A549 (cell line): ENCODE results near the gene FAM98C.

Source experiments
- CEBPB ChIP-seq, 2 experiments: fragments of >200 bp in 1 of 2; sonication (Bioruptor Twin) in 1 of 2; formaldehyde crosslinking in 1 of 2; IDR thresholded peaks; 2 replicates each; pipeline ENCODE4 v1.6.1; 2012 to 2016
- EP300 ChIP-seq, 2 experiments: fragments of >200 bp; sonication (Bioruptor Twin); formaldehyde crosslinking; IDR thresholded peaks; 2 replicates in 1 of 2; 3 replicates in 1 of 2; pipeline ENCODE4 v1.6.1; 2016 to 2017
- HDAC2 ChIP-seq: fragments of 200-600 bp; sonication (generic); IDR thresholded peaks from 2 replicates; pipeline ENCODE4 v1.6.1; 2016
- JUN ChIP-seq, 2 experiments: fragments of >200 bp; sonication (Bioruptor Twin); formaldehyde crosslinking; IDR thresholded peaks; 2 replicates in 1 of 2; 3 replicates in 1 of 2; pipeline ENCODE4 v1.6.1; 2016 to 2017
- NPAS2 ChIP-seq: fragments of 250-450 bp; sonication (Bioruptor Pico); IDR thresholded peaks from 2 replicates; pipeline ENCODE4 v1.8.0; 2022; ENCODE audit warnings: mild to moderate bottlenecking, moderate library complexity, borderline replicate concordance
- POLR2A ChIP-seq: IDR thresholded peaks from 2 replicates; pipeline ENCODE4 v1.6.1; 2012; ENCODE audit warnings: mild to moderate bottlenecking, low read length
- TFCP2L1 ChIP-seq: fragments of 250-450 bp; sonication (Bioruptor Pico); IDR thresholded peaks from 2 replicates; pipeline ENCODE4 v1.5.0; 2021; ENCODE audit warnings: mild to moderate bottlenecking
- ZFP36 ChIP-seq: fragments of 450-650 bp; IDR thresholded peaks from 2 replicates; pipeline ENCODE4 v1.6.1; 2014; ENCODE audit warnings: borderline replicate concordance; ENCODE audit not compliant: partially characterized antibody
- TF ChIP-seq, protein P1 (sequence below): fragments of >200 bp; sonication (Bioruptor Twin); formaldehyde crosslinking; IDR thresholded peaks from 3 replicates; pipeline ENCODE4 v1.5.1; 2016

DNA sequence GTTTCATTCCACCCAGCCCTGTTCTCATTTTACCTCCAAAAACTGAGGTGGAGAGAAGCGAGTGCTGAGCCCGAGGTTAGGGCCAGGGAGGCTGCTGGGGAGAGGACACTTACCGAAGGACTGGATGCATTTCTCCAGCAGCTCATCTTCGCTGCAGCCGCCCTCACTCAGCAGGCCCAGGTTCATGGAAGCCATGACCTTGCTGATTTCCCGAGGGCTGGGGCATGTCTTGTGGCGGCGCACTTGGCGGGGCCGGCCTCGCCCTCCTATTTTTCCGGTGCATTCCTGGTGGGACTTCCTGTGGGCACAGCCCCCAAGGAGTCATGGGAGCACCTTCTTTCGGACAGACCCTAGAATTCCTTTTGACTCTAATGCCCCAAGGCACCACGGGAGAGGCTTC lies 19.0 kb downstream of the FAM98C start:
- TF ChIP-seq, protein P1, sequence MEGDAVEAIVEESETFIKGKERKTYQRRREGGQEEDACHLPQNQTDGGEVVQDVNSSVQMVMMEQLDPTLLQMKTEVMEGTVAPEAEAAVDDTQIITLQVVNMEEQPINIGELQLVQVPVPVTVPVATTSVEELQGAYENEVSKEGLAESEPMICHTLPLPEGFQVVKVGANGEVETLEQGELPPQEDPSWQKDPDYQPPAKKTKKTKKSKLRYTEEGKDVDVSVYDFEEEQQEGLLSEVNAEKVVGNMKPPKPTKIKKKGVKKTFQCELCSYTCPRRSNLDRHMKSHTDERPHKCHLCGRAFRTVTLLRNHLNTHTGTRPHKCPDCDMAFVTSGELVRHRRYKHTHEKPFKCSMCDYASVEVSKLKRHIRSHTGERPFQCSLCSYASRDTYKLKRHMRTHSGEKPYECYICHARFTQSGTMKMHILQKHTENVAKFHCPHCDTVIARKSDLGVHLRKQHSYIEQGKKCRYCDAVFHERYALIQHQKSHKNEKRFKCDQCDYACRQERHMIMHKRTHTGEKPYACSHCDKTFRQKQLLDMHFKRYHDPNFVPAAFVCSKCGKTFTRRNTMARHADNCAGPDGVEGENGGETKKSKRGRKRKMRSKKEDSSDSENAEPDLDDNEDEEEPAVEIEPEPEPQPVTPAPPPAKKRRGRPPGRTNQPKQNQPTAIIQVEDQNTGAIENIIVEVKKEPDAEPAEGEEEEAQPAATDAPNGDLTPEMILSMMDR = no peak
- no peak for TF ChIP-seq POLR2A
- TF ChIP-seq ZFP36 = no peak
- no peak for TF ChIP-seq HDAC2
- no peak for TF ChIP-seq CEBPB (IDR thresholded peaks at IDR 0.05)
- TF ChIP-seq NPAS2 = no peak
- no peak for TF ChIP-seq JUN (IDR thresholded peaks at IDR 0.05)
- no peak for TF ChIP-seq EP300 (IDR thresholded peaks at IDR 0.05)
- TF ChIP-seq TFCP2L1 (CRISPR knock-in tag) = no peak
